HUES48 (cell line): ENCODE results near the gene NPRL2.

Experiments used
- H3K27ac ChIP-seq: one replicate; pipeline ENCODE4 v1.7.0; 2013; ENCODE audit warnings: low read depth, low read length, inconsistent platforms
- H3K27me3 ChIP-seq: 2 replicates; pipeline ENCODE4 v1.6.1; 2013; ENCODE audit warnings: mild to moderate bottlenecking, low read length; ENCODE audit not compliant: control insufficient read depth, insufficient read depth
- H3K36me3 ChIP-seq: 2 replicates; pipeline ENCODE4 v1.6.1; 2013; ENCODE audit warnings: low read length; ENCODE audit not compliant: control insufficient read depth, insufficient read depth
- H3K4me1 ChIP-seq: 2 replicates; pipeline ENCODE4 v1.6.1; 2013; ENCODE audit warnings: mild to moderate bottlenecking, low read length; ENCODE audit not compliant: control insufficient read depth, insufficient read depth
- H3K4me3 ChIP-seq: 2 replicates; pipeline ENCODE4 v1.5.1; 2013; ENCODE audit warnings: mild to moderate bottlenecking, low read depth, low read length
- H3K9ac ChIP-seq: 2 replicates; pipeline ENCODE4 v1.6.1; 2013; ENCODE audit warnings: mild to moderate bottlenecking, low read depth, low read length, moderate library complexity
- H3K9me3 ChIP-seq: 2 replicates; pipeline ENCODE4 v1.6.1; 2013; ENCODE audit warnings: low read length; ENCODE audit not compliant: control insufficient read depth, insufficient read depth

Gene NPRL2

DNA sequence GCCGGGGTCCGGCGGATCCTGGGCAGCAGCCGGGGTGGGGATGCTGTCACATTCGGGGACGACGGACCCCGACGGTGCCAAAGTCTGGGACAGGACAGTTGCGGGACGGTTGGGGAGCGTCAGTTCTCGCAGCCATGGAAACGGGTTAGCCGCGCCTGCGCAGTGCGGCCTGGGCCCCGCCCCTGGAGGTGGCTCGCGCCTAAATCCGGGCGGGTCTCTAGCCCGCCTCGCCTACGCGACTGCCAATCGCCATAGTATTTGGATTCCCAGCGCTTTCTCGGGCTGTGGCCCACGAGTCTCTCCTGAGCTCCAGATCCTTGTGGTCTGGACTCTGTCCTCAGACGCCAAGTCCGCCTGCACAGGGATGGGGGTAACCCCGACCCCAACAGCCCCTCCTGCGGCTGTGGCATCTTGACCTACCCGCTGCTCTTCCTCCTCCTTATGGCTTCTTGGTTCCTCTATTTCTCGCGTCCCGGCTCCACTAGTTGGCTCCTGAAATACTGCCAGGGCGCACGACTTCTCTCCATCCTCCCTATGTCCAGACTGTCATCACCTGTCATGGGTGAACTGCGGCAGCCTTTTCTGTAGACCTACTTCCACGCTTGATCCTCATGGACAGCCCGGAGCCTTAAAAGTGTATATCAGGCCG, 4.9 kb downstream of the NPRL2 start, which contains the start of gene ZMYND10:
Gene ZMYND10 (minus strand): TSS at position 147 of the 649 bp plus-strand sequence. CDS start 153 bp downstream, outside the sequence.
- Histone ChIP-seq H3K36me3 (peaks cover 17% of the 10 kb centered on the region), H3K27me3 (peaks cover 49% of the 10 kb centered on the region), H3K4me1 (peaks cover 4% of the 10 kb centered on the region; the same call in 1 of the 2 replicates), H3K27ac (no peak within 1 kb of the TSS), H3K9ac (no peak within 1 kb of the TSS), H3K9me3 (no peaks in the 10 kb centered on the region), H3K4me3 (peak within 1 kb of the TSS; percentile 65)

DNA sequence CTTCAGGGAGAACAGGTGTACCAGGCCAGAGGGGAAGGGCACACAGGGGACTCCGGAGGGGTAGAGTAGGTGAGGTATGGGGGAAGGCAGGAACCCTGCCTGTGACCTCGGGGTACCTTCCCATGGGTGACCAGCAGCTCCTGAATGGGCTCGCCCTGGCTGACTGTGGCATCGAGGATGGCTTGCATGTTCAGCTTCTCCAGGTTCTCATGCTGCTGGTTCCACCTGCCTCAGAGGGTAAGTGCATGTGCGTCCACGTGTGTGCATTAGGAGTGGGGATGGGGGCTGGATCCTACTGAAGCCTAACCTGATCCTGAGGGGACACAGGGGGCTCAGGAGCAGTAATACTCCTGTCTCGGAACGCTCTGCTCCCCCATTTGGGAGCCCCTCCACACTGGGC, 5.6 kb downstream of the NPRL2 start:
- Histone ChIP-seq H3K4me3 (peak overlapping the region; percentile 65; the same call in 1 of the 2 replicates), H3K36me3 (peaks cover 17% of the 10 kb centered on the region), H3K9me3 (no peaks in the 10 kb centered on the region), H3K27me3 (peaks cover 56% of the 10 kb centered on the region), H3K9ac (no peak overlapping the region), H3K27ac (no peak overlapping the region), H3K4me1 (0 out of 2 replicates have a peak, but pooled peaks cover under 1% of the 10 kb centered on the region)

DNA sequence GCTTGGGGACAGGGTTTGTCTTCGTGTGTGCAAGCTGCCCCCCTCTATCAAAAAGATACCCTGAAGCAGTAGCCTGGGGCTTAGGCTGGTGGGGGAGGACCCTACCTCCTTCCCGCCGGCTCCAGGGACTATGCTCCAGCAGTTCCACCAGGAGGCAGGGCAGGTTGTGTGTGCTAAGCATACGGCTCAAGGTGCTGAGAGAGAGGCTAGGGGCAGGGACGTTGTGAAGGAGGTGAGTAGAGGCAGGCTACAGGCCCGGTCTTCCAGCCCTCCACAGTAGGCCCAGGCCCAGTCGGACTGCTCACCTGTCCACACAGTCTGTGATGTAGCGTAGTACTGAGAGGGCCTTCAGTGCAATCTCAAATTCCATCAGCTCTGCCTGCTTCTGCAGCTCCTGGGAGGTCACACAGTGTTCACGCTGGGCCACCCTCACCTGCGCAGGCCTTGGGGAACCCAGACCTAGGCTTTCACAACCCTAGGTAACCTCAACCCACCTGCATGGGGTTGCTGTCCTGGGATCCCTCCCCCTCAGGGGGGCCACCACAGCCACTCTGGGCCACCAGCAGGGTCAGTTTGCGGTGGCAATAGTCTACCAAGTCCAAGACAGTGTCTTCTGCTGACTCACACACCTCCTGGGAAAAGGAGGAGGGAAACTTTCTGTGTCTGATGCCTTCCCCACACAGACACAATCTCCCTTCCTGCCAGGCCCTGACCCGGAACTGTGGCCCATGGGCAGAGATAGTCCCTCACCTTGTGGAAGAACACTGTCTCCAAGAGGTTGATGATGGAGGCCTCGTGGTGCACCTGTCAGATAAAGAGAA, 7.6 kb downstream of the NPRL2 start:
- H3K9ac ChIP-seq = no peak overlapping the region
- no peak overlapping the region for H3K4me3 ChIP-seq
- peaks cover 72% of the 10 kb centered on the region for H3K27me3 ChIP-seq
- peaks cover 7% of the 10 kb centered on the region for H3K36me3 ChIP-seq
- no peaks in the 10 kb centered on the region for H3K9me3 ChIP-seq
- no peaks in the 10 kb centered on the region for H3K4me1 ChIP-seq
- H3K27ac ChIP-seq = no peak overlapping the region

DNA sequence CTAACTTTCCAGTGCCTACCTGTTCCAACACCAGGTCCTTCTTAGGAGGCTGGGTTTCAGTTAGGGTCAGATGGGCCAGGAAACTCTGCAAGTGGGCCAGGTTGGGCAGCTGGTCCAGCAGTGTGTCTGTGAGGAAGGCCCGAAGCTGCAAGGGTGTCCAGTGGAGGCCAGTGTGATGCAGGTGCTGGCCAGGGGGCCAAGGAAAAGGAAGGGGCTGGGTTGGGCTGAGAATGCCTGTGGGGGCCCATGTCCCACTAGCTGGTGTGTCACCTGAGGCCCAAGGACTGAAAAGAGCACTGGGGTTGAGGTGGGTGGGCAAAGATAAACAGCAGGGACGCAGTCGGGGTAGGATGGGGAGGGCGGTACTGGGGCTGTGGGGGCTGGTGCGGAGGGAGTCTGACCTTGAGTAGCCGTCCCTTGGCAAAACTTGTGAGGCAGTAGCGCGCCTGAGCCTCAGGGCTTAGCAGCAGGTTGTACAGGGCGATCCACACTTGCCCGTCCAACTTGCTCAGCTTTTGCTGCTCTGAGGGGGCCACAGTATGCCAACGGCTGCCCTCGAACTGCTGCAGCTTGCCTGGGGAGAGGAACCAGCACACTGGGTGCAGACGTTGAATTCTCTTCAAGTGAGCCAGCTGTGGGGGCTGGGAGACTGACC, 8.5 kb downstream of the NPRL2 start:
- Histone ChIP-seq H3K27me3 (peaks cover 72% of the 10 kb centered on the region), H3K4me3 (no peak overlapping the region), H3K36me3 (no peaks in the 10 kb centered on the region), H3K27ac (no peak overlapping the region), H3K4me1 (no peaks in the 10 kb centered on the region), H3K9me3 (no peaks in the 10 kb centered on the region), H3K9ac (no peak overlapping the region)

DNA sequence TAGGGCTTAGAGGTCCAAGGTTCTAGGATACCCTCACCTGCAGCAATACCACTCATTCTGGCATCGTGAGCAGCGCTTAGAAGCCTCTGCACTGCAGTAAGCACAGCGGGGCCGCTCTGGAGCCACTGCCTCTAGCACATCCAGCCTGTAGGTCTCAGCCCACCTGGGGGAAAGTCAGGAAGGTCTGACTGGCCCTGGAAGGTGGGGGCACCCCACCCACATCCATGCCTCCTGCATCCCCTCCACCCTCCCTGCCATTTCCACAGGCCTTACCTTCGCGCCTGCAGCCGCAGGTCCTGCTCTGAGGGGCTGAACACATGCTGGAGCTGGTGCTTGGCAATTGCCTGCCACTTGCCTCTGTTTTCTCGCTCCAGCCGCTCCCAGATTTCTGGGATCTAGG, 9.0 kb downstream of the NPRL2 start:
- Histone ChIP-seq H3K4me3 (no peak overlapping the region; the same call in 1 of the 2 replicates), H3K27ac (no peak overlapping the region)

DNA sequence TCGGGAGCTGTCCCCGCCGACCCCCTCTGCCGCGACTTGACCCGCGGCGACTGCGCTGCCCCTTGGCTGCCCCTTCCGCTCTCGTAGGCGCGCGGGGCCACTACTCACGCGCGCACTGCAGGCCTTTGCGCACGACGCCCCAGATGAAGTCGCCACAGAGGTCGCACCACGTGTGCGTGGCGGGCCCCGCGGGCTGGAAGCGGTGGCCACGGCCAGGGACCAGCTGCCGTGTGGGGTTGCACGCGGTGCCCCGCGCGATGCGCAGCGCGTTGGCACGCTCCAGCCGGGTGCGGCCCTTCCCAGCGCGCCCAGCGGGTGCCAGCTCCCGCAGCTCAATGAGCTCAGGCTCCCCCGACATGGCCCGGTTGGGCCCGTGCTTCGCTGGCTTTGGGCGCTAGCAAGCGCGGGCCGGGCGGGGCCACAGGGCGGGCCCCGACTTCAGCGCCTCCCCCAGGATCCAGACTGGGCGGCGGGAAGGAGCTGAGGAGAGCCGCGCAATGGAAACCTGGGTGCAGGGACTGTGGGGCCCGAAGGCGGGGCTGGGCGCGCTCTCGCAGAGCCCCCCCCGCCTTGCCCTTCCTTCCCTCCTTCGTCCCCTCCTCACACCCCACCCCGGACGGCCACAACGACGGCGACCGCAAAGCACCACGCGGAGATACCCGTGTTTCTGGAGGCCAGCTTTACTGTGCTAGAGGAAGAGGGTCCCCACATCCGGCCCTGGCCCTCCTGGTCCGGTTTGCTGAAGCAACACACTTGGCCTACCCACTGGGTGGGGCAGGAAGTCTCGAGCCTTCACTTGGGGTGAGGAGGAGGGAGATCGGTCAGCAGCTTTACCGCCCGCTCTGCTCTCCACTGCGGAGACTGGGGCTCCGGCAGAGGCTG, 9.9 kb downstream of the NPRL2 start, which contains the start of gene RASSF1:
Gene RASSF1 (minus strand): TSS at position 389 of the 882 bp plus-strand sequence. CDS start 31 bp downstream, at position 358.
- Histone ChIP-seq H3K4me1 (no peaks in the 10 kb centered on the region), H3K9ac (no peak within 1 kb of the TSS), H3K4me3 (peak within 1 kb of the TSS; percentile 53), H3K9me3 (no peaks in the 10 kb centered on the region), H3K27ac (no peak within 1 kb of the TSS), H3K36me3 (no peaks in the 10 kb centered on the region), H3K27me3 (peaks cover 67% of the 10 kb centered on the region)

More for the DNA sequence above, 9.0 kb downstream of the NPRL2 start:
- no peaks in the 10 kb centered on the region for H3K9me3 ChIP-seq
- H3K27me3 ChIP-seq = peaks cover 70% of the 10 kb centered on the region
- no peaks in the 10 kb centered on the region for H3K4me1 ChIP-seq
- no peak overlapping the region for H3K9ac ChIP-seq
- no peaks in the 10 kb centered on the region for H3K36me3 ChIP-seq

DNA sequence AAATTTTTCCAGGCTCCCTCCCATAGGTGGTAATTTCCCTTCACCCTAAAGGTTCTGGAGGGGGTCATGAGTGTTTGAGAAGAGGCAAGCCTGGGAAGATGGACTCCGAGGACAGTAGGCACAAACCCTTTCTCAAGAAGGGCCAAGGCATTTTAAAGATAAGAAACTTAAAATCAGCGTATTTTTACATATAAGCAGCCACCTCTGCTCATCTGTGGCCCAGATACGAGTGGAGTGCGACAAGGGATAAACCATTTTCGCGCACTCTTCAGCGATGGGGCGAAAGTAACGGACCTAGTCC, 10.5 kb downstream of the NPRL2 start:
- no peak overlapping the region for H3K9ac ChIP-seq
- no peaks in the 10 kb centered on the region for H3K36me3 ChIP-seq
- H3K9me3 ChIP-seq = no peaks in the 10 kb centered on the region
- H3K27ac ChIP-seq = no peak overlapping the region
- peaks cover 63% of the 10 kb centered on the region for H3K27me3 ChIP-seq
- H3K4me3 ChIP-seq = peak overlapping the region; percentile 53; the same call in 1 of the 2 replicates
- no peaks in the 10 kb centered on the region for H3K4me1 ChIP-seq

- H3K4me1 ChIP-seq = no peaks in the 10 kb centered on the region
Observed at GRCh38 chr3:50339485-50340146, 11.0 kb downstream of the NPRL2 start.

DNA sequence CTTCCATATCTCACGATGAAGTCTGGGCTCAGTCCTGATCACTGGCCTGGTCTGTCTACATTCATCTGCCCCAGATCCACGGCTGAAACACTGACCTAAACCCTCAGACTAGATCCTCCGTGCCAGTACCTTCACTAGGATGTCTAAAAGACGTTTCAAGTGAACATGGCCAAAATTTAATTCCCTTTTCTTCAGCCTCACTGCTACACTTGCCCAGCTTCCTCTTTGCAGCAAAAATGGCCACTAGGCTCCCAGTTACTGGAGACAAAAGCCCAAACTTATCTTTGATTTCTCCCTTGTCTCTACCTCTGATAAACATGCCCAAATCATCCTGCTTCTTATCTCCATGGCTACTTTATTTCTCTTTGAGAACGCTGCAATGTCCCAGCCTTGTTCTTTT, 11.6 kb downstream of the NPRL2 start:
- Histone ChIP-seq H3K4me1 (no peaks in the 10 kb centered on the region), H3K27me3 (peaks cover 53% of the 10 kb centered on the region), H3K4me3 (no peak overlapping the region)

More at GRCh38 chr3:50339485-50340146, 11.0 kb downstream of the NPRL2 start:
- Histone ChIP-seq H3K27ac (no peak overlapping the region), H3K27me3 (peaks cover 59% of the 10 kb centered on the region), H3K9ac (no peak overlapping the region), H3K36me3 (no peaks in the 10 kb centered on the region), H3K9me3 (no peaks in the 10 kb centered on the region), H3K4me3 (no peak overlapping the region)

More for the DNA sequence above, 11.6 kb downstream of the NPRL2 start:
- Histone ChIP-seq H3K36me3 (0 out of 2 replicates have a peak, but pooled peaks cover 4% of the 10 kb centered on the region), H3K27ac (no peak overlapping the region), H3K9me3 (no peaks in the 10 kb centered on the region), H3K9ac (no peak overlapping the region)
